ENCODE results near the gene RBM20. TPM values are rescaled to one million over a fixed set of nuclear protein-coding genes. Genes with fewer than 3 reads are reported as not detected.
"Not testable (repeated sequence)": the region's sequence is repeated elsewhere in the genome, so short reads cannot be mapped to it uniquely, and the experiment has no call there.

Gene RBM20
- total RNA-seq, 3 donors from 2014 or later = 0.48 to 3.1 (median 1.6) TPM

GRCh38 chr10:110652475-110653118 is 8.5 kb downstream of the RBM20 start:
- intact Hi-C loops (cut with DNase I; ENCODE audit: low total_unique reads) = no loop called here
- Histone ChIP-seq H3K27me3 (peaks cover 0 to 6% of the 10 kb centered on the region in 2 donors), H3K36me3 (no peaks in the 10 kb centered on the region), H3K9me3 (no peaks in the 10 kb centered on the region), H3K27ac (no peak overlapping the region), H3K4me1 (no peaks in the 10 kb centered on the region), H3K4me3 (no peak overlapping the region)
- DNase-seq (ENCODE audit: low spot score in 2 of 2) = no peak
- TF ChIP-seq POLR2A (IDR thresholded peaks at IDR 0.05) (no peak), CTCF (IDR thresholded peaks at IDR 0.05) (no peak), POLR2AphosphoS5 (IDR thresholded peaks at IDR 0.05) (no peak)

- H3K36me3 ChIP-seq = no peaks in the 10 kb centered on the region
- no peaks in the 10 kb centered on the region for H3K4me1 ChIP-seq
- TF ChIP-seq POLR2A (IDR thresholded peaks at IDR 0.05) (no peak), POLR2AphosphoS5 (IDR thresholded peaks at IDR 0.05) (no peak), CTCF (IDR thresholded peaks at IDR 0.05) (no peak)
- no peak overlapping the region for H3K4me3 ChIP-seq
- no peaks in the 10 kb centered on the region for H3K9me3 ChIP-seq
- no peak overlapping the region for H3K27ac ChIP-seq
- no peak for DNase-seq (ENCODE audit: low spot score in 2 of 2)
- intact Hi-C loops (cut with DNase I; ENCODE audit: low total_unique reads) = no loop called here
- no peaks in the 10 kb centered on the region for H3K27me3 ChIP-seq
These were observed 11.2 kb downstream of the RBM20 start for GRCh38 chr10:110655320-110655719.

- H3K4me1 ChIP-seq = no peaks in the 10 kb centered on the region
- TF ChIP-seq CTCF (IDR thresholded peaks at IDR 0.05) (no peak), POLR2AphosphoS5 (IDR thresholded peaks at IDR 0.05) (no peak), POLR2A (IDR thresholded peaks at IDR 0.05) (no peak)
- no peak overlapping the region for H3K4me3 ChIP-seq
- no peaks in the 10 kb centered on the region for H3K9me3 ChIP-seq
- H3K27ac ChIP-seq = no peak overlapping the region
- H3K36me3 ChIP-seq = no peaks in the 10 kb centered on the region
- intact Hi-C loops (cut with DNase I; ENCODE audit: low total_unique reads) = no loop called here
- DNase-seq (ENCODE audit: low spot score in 2 of 2) = no peak
- H3K27me3 ChIP-seq = no peaks in the 10 kb centered on the region
These were observed 12.5 kb downstream of the RBM20 start for GRCh38 chr10:110656612-110657011.

- H3K4me3 ChIP-seq = no peak overlapping the region
- DNase-seq (ENCODE audit: low spot score in 2 of 2) = no peak
- H3K36me3 ChIP-seq = no peaks in the 10 kb centered on the region
- intact Hi-C loops (cut with DNase I; ENCODE audit: low total_unique reads) = no loop called here
- no peaks in the 10 kb centered on the region for H3K27me3 ChIP-seq
- no peaks in the 10 kb centered on the region for H3K9me3 ChIP-seq
- no peaks in the 10 kb centered on the region for H3K4me1 ChIP-seq
- H3K27ac ChIP-seq = no peak overlapping the region
- TF ChIP-seq POLR2A (IDR thresholded peaks at IDR 0.05) (no peak), CTCF (IDR thresholded peaks at IDR 0.05) (no peak), POLR2AphosphoS5 (IDR thresholded peaks at IDR 0.05) (no peak)
These were observed 14.0 kb downstream of the RBM20 start for GRCh38 chr10:110657973-110658691.

GRCh38 chr10:110659558-110659957 is 15.4 kb downstream of the RBM20 start:
- intact Hi-C loops (cut with DNase I; ENCODE audit: low total_unique reads) = no loop called here

GRCh38 chr10:110660289-110660688 is 16.2 kb downstream of the RBM20 start:
- H3K4me1 ChIP-seq; intact Hi-C loops (cut with DNase I; ENCODE audit: low total_unique reads); DNase-seq (ENCODE audit: low spot score in 2 of 2): not testable (repeated sequence)

More at GRCh38 chr10:110659558-110659957, 15.4 kb downstream of the RBM20 start:
- H3K4me1 ChIP-seq = no peaks in the 10 kb centered on the region
- DNase-seq (ENCODE audit: low spot score in 2 of 2) = no peak
- H3K27ac ChIP-seq = no peak overlapping the region
- no peaks in the 10 kb centered on the region for H3K36me3 ChIP-seq
- no peak overlapping the region for H3K4me3 ChIP-seq
- no peaks in the 10 kb centered on the region for H3K27me3 ChIP-seq
- no peaks in the 10 kb centered on the region for H3K9me3 ChIP-seq
- TF ChIP-seq CTCF (IDR thresholded peaks at IDR 0.05) = no peak
- no peak for TF ChIP-seq POLR2A (IDR thresholded peaks at IDR 0.05)

More at GRCh38 chr10:110660289-110660688, 16.2 kb downstream of the RBM20 start:
- not testable (repeated sequence) for H3K4me3 ChIP-seq, H3K9me3 ChIP-seq, H3K27me3 ChIP-seq, H3K27ac ChIP-seq, H3K36me3 ChIP-seq

Measured in breast epithelium (tissue), 4 donors.